CD14-positive monocyte (primary cell): ENCODE results near the gene RGS3. TPM values are rescaled to one million over a fixed set of nuclear protein-coding genes. Genes with fewer than 3 reads are reported as not detected.
A peak's percentile ranks its signal among the peaks of the same experiment; 100 is the strongest.

Source experiments
- DNase-seq, 3 donors: peaks; one replicate each; pipeline ENCODE4 v3.0.0-alpha.2; 2011 to 2022
- H2AFZ ChIP-seq: 2 replicates; pipeline ENCODE4 v1.6.0; 2012; ENCODE audit warnings: mild to moderate bottlenecking, low read depth, low read length, inconsistent platforms; ENCODE audit not compliant: insufficient read depth, poor library complexity, severe bottlenecking
- H3K27ac ChIP-seq, 2 donors: 1 replicate in 1 of 2; 2 replicates in 1 of 2; pipeline ENCODE4 v1.5.1; 2012 to 2013; ENCODE audit warnings: low read length in 2 of 2, control low read depth in 1 of 2, inconsistent platforms in 1 of 2, low read depth in 1 of 2, mild to moderate bottlenecking in 1 of 2
- H3K27me3 ChIP-seq, 2 donors: one replicate each; pipeline versions ENCODE4 v1.6.0 to v1.6.1; 2011 to 2013; ENCODE audit warnings: low read length in 2 of 2; ENCODE audit not compliant: control insufficient read depth in 2 of 2, insufficient read depth in 2 of 2
- H3K36me3 ChIP-seq, 2 donors: replicated peaks in 1 of 2; 1 replicate in 1 of 2; 2 replicates in 1 of 2; pipeline versions ENCODE4 v1.5.1 to v1.6.1; 2012 to 2013; ENCODE audit warnings: low read length in 2 of 2, control low read depth in 1 of 2, inconsistent platforms in 1 of 2, mild to moderate bottlenecking in 1 of 2; ENCODE audit not compliant: insufficient read depth in 2 of 2, control insufficient read depth in 1 of 2
- H3K4me1 ChIP-seq, 2 donors: 1 replicate in 1 of 2; 2 replicates in 1 of 2; pipeline versions ENCODE4 v1.5.1 to v1.6.1; 2012 to 2013; ENCODE audit warnings: low read length in 2 of 2, control low read depth in 1 of 2, inconsistent platforms in 1 of 2, mild to moderate bottlenecking in 1 of 2, moderate library complexity in 1 of 2; ENCODE audit not compliant: insufficient read depth in 2 of 2, control insufficient read depth in 1 of 2
- H3K4me2 ChIP-seq: replicated peaks from 2 replicates; pipeline ENCODE3; 2012; ENCODE audit warnings: low read length, moderate library complexity, mild to moderate bottlenecking; ENCODE audit not compliant: poor library complexity, severe bottlenecking; ENCODE audit errors: extremely low read depth
- H3K4me3 ChIP-seq, 3 experiments: fragments of 200-600 bp in 1 of 3; sonication (generic) in 1 of 3; replicated peaks in 1 of 3; 1 replicate in 2 of 3; 2 replicates in 1 of 3; pipeline ENCODE4 v1.5.1; 2011 to 2013; ENCODE audit warnings: low read length in 3 of 3, mild to moderate bottlenecking in 3 of 3, control low read depth in 2 of 3, low read depth in 2 of 3, inconsistent platforms in 1 of 3, moderate library complexity in 1 of 3
- H3K79me2 ChIP-seq: 2 replicates; pipeline ENCODE4 v1.6.0; 2012; ENCODE audit warnings: mild to moderate bottlenecking, control low read depth, inconsistent platforms, low read length, moderate library complexity; ENCODE audit not compliant: insufficient read depth
- H3K9ac ChIP-seq: 2 replicates; pipeline ENCODE4 v1.6.0; 2017; ENCODE audit warnings: low read length, mild to moderate bottlenecking; ENCODE audit not compliant: insufficient read depth, poor library complexity, severe bottlenecking
- H3K9me3 ChIP-seq, 2 donors: replicated peaks in 1 of 2; 1 replicate in 1 of 2; 2 replicates in 1 of 2; pipeline versions ENCODE4 v1.5.1 to v1.6.1; 2012 to 2013; ENCODE audit warnings: low read length in 2 of 2, control low read depth in 1 of 2; ENCODE audit not compliant: control insufficient read depth in 1 of 2, insufficient read depth in 1 of 2
- H4K20me1 ChIP-seq: 2 replicates; pipeline ENCODE4 v1.6.0; 2012; ENCODE audit warnings: mild to moderate bottlenecking, low read length, control low read depth, moderate library complexity; ENCODE audit not compliant: insufficient read depth
- H3K27ac Mint-ChIP-seq, 7 donors: one replicate each; pipeline ENCODE4 v1.8.0; 2020; ENCODE audit warnings: mild to moderate bottlenecking in 7 of 7, mixed read lengths in 7 of 7, moderate library complexity in 6 of 7, inconsistent platforms in 2 of 7
- H3K27me3 Mint-ChIP-seq, 3 donors: one replicate each; pipeline ENCODE4 v1.8.0; 2021 to 2022; ENCODE audit warnings: low read depth in 3 of 3, mild to moderate bottlenecking in 3 of 3, mixed read lengths in 3 of 3, moderate library complexity in 3 of 3, inconsistent platforms in 1 of 3
- H3K36me3 Mint-ChIP-seq, 2 donors: one replicate each; pipeline ENCODE4 v1.8.0; 2020; ENCODE audit warnings: mixed read lengths in 2 of 2, inconsistent platforms in 1 of 2, mild to moderate bottlenecking in 1 of 2
- H3K4me1 Mint-ChIP-seq: one replicate; pipeline ENCODE4 v1.8.0; 2020; ENCODE audit warnings: mild to moderate bottlenecking, mixed read lengths
- H3K4me3 Mint-ChIP-seq, 2 donors: one replicate each; pipeline ENCODE4 v1.8.0; 2020; ENCODE audit warnings: mild to moderate bottlenecking in 2 of 2, mixed read lengths in 2 of 2, moderate library complexity in 1 of 2
- H3K9me3 Mint-ChIP-seq, 7 donors: one replicate each; pipeline ENCODE4 v1.8.0; 2020 to 2022; ENCODE audit warnings: mixed read lengths in 7 of 7, mild to moderate bottlenecking in 6 of 7, moderate library complexity in 6 of 7, inconsistent platforms in 2 of 7
- CTCF ChIP-seq: fragments of 200-600 bp; IDR thresholded peaks from one replicate; pipeline ENCODE4 v1.8.0; 2022; ENCODE audit warnings: antibody characterized with exemption, mild to moderate bottlenecking
- WGBS: methylation state at CpG from one replicate; pipeline ENCODE4 v1.1.5; 2013; ENCODE audit warnings: missing lambda C conversion rate; ENCODE audit not compliant: insufficient coverage; 5-methylcytosine and 5-hydroxymethylcytosine counted together
- intact Hi-C, 2 donors: fragments of 100-400 bp; cut with micrococcal nuclease; formaldehyde crosslinking; loops; one replicate each; pipeline versions ENCODE4 v1.15.0 to v1.15.1; 2023
- polyA plus RNA-seq, 3 donors: library from polyadenylated mRNA; depleted of rRNA in 1 of 3; unstranded in 2 of 3; stranded (reverse) in 1 of 3; fragments of 300-500 nt in 2 of 3; fragments of >200 nt in 1 of 3; fragmentation: Illumina TruSeq in 2 of 3; gene quantifications; 1 replicate in 2 of 3; 2 replicates in 1 of 3; pipeline ENCODE4 v1.2.3, GENCODE V29; 2012 to 2021

RGS3 gene
- polyA plus RNA-seq, 3 donors, result 9.1 to 16.2 (median 15.8) TPM

DNA sequence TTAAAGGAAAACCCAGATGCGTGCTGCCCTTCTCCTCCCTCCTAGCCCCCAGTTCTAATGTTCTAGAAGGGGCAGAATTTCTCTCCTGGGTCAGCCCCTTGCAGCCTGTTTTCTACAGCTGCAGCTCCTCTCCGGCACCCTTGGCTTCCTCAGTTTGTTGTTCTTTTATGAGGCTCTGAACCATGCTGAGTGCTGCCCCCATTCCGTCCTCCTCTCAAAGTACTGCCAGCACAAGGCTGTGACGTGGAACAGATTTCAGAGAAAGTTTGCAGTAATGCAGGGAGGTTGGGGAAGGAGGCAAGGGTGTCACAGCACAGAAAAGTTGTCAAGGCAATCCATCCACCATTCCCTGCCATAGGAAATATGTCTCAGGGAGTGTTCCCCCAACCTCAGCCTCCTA is 63.3 kb downstream of the RGS3 start:
- intact Hi-C loops, result loop anchor here (5.0 to 10.0 kb wide), 2 partner anchors 40 to 58 kb away; no protein-coding TSS in a partner anchor
- Mint-ChIP-seq H3K9me3 (no peaks in the 10 kb centered on the region), H3K27me3 (peaks cover 0 to 2% (median 2%) of the 10 kb centered on the region in 3 donors), H3K27ac (peak overlapping the region in 1 of 7 donors; percentile 42), H3K4me1 (peaks cover 35% of the 10 kb centered on the region), H3K36me3 (no peaks in the 10 kb centered on the region), H3K4me3 (no peak overlapping the region)
- no peak for TF ChIP-seq CTCF
- no peaks in the 10 kb centered on the region for H3K36me3 ChIP-seq
- H2AFZ ChIP-seq, result no peak overlapping the region
- peaks cover 31 to 32% of the 10 kb centered on the region in 2 donors for H3K4me1 ChIP-seq
- WGBS, result no CpG with 5 or more reads among the region's 4 CpGs
- no peak overlapping the region for H3K9ac ChIP-seq
- no peaks in the 10 kb centered on the region for H3K79me2 ChIP-seq
- H3K27ac ChIP-seq, result no peak overlapping the region
- H3K4me3 ChIP-seq, result no peak overlapping the region
- H3K27me3 ChIP-seq, result no peaks in the 10 kb centered on the region
- H3K9me3 ChIP-seq, result no peaks in the 10 kb centered on the region
- no peaks in the 10 kb centered on the region for H4K20me1 ChIP-seq
- H3K4me2 ChIP-seq, result no peak overlapping the region
- no peak for DNase-seq

DNA sequence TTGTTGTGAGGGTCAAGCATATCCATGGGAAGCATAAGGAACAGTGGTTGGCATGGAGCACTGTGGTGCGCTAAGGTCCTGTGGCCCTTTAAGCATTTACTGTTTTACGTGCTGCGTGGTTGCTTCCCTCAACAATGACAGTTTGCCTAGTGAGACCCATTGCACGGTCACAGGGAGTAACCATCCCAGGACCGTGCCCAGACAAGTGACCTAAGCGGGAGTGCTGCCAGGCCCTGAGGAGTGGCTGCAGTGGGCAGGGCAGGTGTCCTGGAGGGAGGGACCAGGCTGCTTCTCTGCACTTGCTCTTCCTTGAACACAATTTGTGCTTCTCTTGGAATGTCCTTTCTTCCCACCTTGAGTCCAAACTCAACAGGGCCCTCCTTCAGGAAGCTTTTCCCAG is 64.6 kb downstream of the RGS3 start:
- Histone ChIP-seq H3K4me1 (peaks cover 21 to 22% of the 10 kb centered on the region in 2 donors), H2AFZ (no peak overlapping the region), H3K9me3 (no peaks in the 10 kb centered on the region), H3K36me3 (no peaks in the 10 kb centered on the region), H3K27ac (no peak overlapping the region), H3K79me2 (no peaks in the 10 kb centered on the region), H3K4me2 (no peak overlapping the region), H3K9ac (no peak overlapping the region), H3K27me3 (no peaks in the 10 kb centered on the region), H4K20me1 (no peaks in the 10 kb centered on the region), H3K4me3 (no peak overlapping the region)
- peak overlapping the region in 1 of 7 donors; percentile 8 for H3K27ac Mint-ChIP-seq
- intact Hi-C loops, result loop anchor here (5.0 to 10.0 kb wide), 2 partner anchors 39 to 57 kb away; no protein-coding TSS in a partner anchor
- WGBS, result 100% methylated on average over 2 of the region's 6 CpGs
- peaks cover 0 to 2% (median 2%) of the 10 kb centered on the region in 3 donors for H3K27me3 Mint-ChIP-seq
- TF ChIP-seq CTCF, result no peak
- H3K4me1 Mint-ChIP-seq, result peaks cover 25% of the 10 kb centered on the region
- H3K4me3 Mint-ChIP-seq, result no peak overlapping the region
- no peaks in the 10 kb centered on the region for H3K36me3 Mint-ChIP-seq
- DNase-seq, result no peak
- no peaks in the 10 kb centered on the region for H3K9me3 Mint-ChIP-seq
